Liver (tissue), 3 donors: ENCODE data around the gene AGA.

Experiments used
- EGR1 ChIP-seq, 2 donors: IDR thresholded peaks; 2 replicates each; pipeline ENCODE4 v1.6.1; 2016 to 2018; ENCODE audit warnings: antibody characterized with exemption in 2 of 2, low read depth in 2 of 2
- FOXA1 ChIP-seq: IDR thresholded peaks from 2 replicates; pipeline ENCODE4 v1.6.1; 2016; ENCODE audit warnings: antibody characterized with exemption
- HNF4G ChIP-seq: IDR thresholded peaks from 2 replicates; pipeline ENCODE4 v1.6.1; 2016; ENCODE audit warnings: antibody characterized with exemption
- JUND ChIP-seq, 2 donors: IDR thresholded peaks; 2 replicates each; pipeline ENCODE4 v1.6.1; 2016; ENCODE audit warnings: antibody characterized with exemption in 2 of 2
- RAD21 ChIP-seq, 2 donors: IDR thresholded peaks; 2 replicates each; pipeline ENCODE4 v1.6.1; 2016; ENCODE audit warnings: antibody characterized with exemption in 2 of 2, mild to moderate bottlenecking in 2 of 2
- RXRA ChIP-seq, 2 donors: IDR thresholded peaks; 2 replicates each; pipeline ENCODE4 v1.6.1; 2017 to 2018; ENCODE audit warnings: antibody characterized with exemption in 2 of 2, mild to moderate bottlenecking in 1 of 2
- SP1 ChIP-seq: IDR thresholded peaks from 2 replicates; pipeline ENCODE4 v1.6.1; 2018; ENCODE audit warnings: antibody characterized with exemption, mild to moderate bottlenecking
- TAF1 ChIP-seq: conservative IDR thresholded peaks from 2 replicates; pipeline ENCODE4 v1.6.1; 2016; ENCODE audit warnings: antibody characterized with exemption, mild to moderate bottlenecking
- TF ChIP-seq, protein P1 (sequence below): fragments of 150-350 bp; IDR thresholded peaks from 2 replicates; pipeline ENCODE4 v1.5.1; 2017; ENCODE audit warnings: improper control_type of control experiment, low read depth, low read length; ENCODE audit not compliant: missing input control
- TF ChIP-seq, protein P2 (sequence below): IDR thresholded peaks from 2 replicates; pipeline ENCODE4 v1.6.1; 2016; ENCODE audit warnings: antibody characterized with exemption, mild to moderate bottlenecking
- TF ChIP-seq, protein P3 (sequence below): IDR thresholded peaks from 2 replicates; pipeline ENCODE4 v1.6.1; 2016; ENCODE audit warnings: antibody characterized with exemption
- TF ChIP-seq, protein P4 (sequence below): IDR thresholded peaks from 2 replicates; pipeline ENCODE4 v1.6.1; 2016; ENCODE audit warnings: antibody characterized with exemption
- donor health status: healthy.
- donor health status: healthy.

DNA sequence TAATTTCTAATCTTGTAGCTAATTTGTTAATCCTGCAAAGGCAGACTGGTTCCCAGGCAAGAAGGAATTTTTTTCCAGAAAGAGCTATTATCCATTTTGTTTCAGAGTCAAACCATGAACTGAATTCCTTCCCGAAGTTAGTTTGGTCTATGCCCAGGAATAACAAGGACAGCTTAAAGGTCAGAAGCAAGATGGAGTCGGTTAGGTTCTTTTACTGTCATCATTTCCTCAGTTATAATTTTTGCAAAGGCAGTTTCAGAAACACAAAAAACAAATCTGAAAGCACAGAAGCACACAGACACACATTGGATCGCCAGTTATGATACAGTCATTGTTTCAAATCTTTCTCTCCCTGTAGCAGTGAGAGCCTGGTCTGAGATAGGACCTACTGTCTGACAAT is 37.9 kb downstream of the AGA start:
- TF ChIP-seq, protein P1, sequence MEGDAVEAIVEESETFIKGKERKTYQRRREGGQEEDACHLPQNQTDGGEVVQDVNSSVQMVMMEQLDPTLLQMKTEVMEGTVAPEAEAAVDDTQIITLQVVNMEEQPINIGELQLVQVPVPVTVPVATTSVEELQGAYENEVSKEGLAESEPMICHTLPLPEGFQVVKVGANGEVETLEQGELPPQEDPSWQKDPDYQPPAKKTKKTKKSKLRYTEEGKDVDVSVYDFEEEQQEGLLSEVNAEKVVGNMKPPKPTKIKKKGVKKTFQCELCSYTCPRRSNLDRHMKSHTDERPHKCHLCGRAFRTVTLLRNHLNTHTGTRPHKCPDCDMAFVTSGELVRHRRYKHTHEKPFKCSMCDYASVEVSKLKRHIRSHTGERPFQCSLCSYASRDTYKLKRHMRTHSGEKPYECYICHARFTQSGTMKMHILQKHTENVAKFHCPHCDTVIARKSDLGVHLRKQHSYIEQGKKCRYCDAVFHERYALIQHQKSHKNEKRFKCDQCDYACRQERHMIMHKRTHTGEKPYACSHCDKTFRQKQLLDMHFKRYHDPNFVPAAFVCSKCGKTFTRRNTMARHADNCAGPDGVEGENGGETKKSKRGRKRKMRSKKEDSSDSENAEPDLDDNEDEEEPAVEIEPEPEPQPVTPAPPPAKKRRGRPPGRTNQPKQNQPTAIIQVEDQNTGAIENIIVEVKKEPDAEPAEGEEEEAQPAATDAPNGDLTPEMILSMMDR: no peak
- TF ChIP-seq, protein P2, sequence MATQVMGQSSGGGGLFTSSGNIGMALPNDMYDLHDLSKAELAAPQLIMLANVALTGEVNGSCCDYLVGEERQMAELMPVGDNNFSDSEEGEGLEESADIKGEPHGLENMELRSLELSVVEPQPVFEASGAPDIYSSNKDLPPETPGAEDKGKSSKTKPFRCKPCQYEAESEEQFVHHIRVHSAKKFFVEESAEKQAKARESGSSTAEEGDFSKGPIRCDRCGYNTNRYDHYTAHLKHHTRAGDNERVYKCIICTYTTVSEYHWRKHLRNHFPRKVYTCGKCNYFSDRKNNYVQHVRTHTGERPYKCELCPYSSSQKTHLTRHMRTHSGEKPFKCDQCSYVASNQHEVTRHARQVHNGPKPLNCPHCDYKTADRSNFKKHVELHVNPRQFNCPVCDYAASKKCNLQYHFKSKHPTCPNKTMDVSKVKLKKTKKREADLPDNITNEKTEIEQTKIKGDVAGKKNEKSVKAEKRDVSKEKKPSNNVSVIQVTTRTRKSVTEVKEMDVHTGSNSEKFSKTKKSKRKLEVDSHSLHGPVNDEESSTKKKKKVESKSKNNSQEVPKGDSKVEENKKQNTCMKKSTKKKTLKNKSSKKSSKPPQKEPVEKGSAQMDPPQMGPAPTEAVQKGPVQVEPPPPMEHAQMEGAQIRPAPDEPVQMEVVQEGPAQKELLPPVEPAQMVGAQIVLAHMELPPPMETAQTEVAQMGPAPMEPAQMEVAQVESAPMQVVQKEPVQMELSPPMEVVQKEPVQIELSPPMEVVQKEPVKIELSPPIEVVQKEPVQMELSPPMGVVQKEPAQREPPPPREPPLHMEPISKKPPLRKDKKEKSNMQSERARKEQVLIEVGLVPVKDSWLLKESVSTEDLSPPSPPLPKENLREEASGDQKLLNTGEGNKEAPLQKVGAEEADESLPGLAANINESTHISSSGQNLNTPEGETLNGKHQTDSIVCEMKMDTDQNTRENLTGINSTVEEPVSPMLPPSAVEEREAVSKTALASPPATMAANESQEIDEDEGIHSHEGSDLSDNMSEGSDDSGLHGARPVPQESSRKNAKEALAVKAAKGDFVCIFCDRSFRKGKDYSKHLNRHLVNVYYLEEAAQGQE: no peak
- TF ChIP-seq, protein P3, sequence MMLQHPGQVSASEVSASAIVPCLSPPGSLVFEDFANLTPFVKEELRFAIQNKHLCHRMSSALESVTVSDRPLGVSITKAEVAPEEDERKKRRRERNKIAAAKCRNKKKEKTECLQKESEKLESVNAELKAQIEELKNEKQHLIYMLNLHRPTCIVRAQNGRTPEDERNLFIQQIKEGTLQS: no peak
- TF ChIP-seq, protein P4, sequence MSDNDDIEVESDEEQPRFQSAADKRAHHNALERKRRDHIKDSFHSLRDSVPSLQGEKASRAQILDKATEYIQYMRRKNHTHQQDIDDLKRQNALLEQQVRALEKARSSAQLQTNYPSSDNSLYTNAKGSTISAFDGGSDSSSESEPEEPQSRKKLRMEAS: no peak
- TF ChIP-seq FOXA1: no peak
- no peak for TF ChIP-seq SP1
- TF ChIP-seq RXRA (IDR thresholded peaks at IDR 0.05): no peak
- no peak for TF ChIP-seq TAF1
- no peak for TF ChIP-seq EGR1 (IDR thresholded peaks at IDR 0.05; ENCODE audit: low read depth in 2 of 2)
- no peak for TF ChIP-seq JUND (IDR thresholded peaks at IDR 0.05)
- no peak for TF ChIP-seq RAD21 (IDR thresholded peaks at IDR 0.05)
- no peak for TF ChIP-seq HNF4G
